H1 (cell line): ENCODE data around the gene SLC2A11. TPM values are rescaled to one million over a fixed set of nuclear protein-coding genes. Genes with fewer than 3 reads are reported as not detected.

Experiments
- CTCF ChIA-PET: fragments of 300-600 bp; sonication (Branson Sonifier 250); formaldehyde crosslinking; loops from one replicate; lab custom pipeline; 2021; ENCODE audit not compliant: partially characterized antibody; lab: Charles Lee
- POLR2A ChIA-PET: fragments of 300-600 bp; sonication (Branson Sonifier 250); formaldehyde crosslinking; loops from one replicate; lab custom pipeline; 2021; ENCODE audit warnings: inconsistent platforms; ENCODE audit not compliant: partially characterized antibody; lab: Charles Lee
- DNase-seq, 2 experiments: peaks; one replicate each; pipeline versions ENCODE4 v3.0.0 to v3.0.0-alpha.2; 2010 to 2022; ENCODE audit warnings: low spot score in 2 of 2, low read depth in 1 of 2, mixed read lengths in 1 of 2
- FAIRE-seq: peaks from 2 replicates; lab custom pipeline; 2011; peaks lifted over from hg19 to GRCh38; lab: Jason Lieb, UNC
- H2AFZ ChIP-seq: 2 replicates; pipeline ENCODE4 v1.8.1; 2012; ENCODE audit warnings: low read length, inconsistent platforms
- H2AK5ac ChIP-seq: 2 replicates; pipeline ENCODE4 v1.6.1; 2013; ENCODE audit warnings: low read depth, low read length
- H2BK120ac ChIP-seq: replicated peaks from 2 replicates; pipeline ENCODE3; 2013; ENCODE audit warnings: low read depth, low read length, inconsistent platforms
- H2BK12ac ChIP-seq: 2 replicates; pipeline ENCODE4 v1.6.1; 2013; ENCODE audit warnings: low read depth, low read length
- H2BK15ac ChIP-seq: 2 replicates; pipeline ENCODE4 v1.6.1; 2013; ENCODE audit warnings: low read length
- H2BK20ac ChIP-seq: 2 replicates; pipeline ENCODE4 v1.6.1; 2013; ENCODE audit warnings: low read length
- H2BK5ac ChIP-seq: 2 replicates; pipeline ENCODE4 v1.6.1; 2013; ENCODE audit warnings: low read depth, low read length
- H3K14ac ChIP-seq: 2 replicates; pipeline ENCODE4 v1.6.1; 2013; ENCODE audit warnings: inconsistent platforms; ENCODE audit not compliant: insufficient read length
- H3K18ac ChIP-seq: 2 replicates; pipeline ENCODE4 v1.6.1; 2013; ENCODE audit warnings: low read length; ENCODE audit errors: extremely low read depth
- H3K23ac ChIP-seq: 2 replicates; pipeline ENCODE4 v1.6.1; 2013; ENCODE audit warnings: inconsistent platforms; ENCODE audit not compliant: insufficient read length
- H3K23me2 ChIP-seq: 2 replicates; pipeline ENCODE4 v1.6.1; 2013; ENCODE audit warnings: low read depth, low read length
- H3K27ac ChIP-seq: 2 replicates; pipeline ENCODE4 v1.6.1; 2011; ENCODE audit warnings: low read depth, low read length, inconsistent platforms
- H3K27me3 ChIP-seq, 4 experiments: replicated peaks in 1 of 4; 1 replicate in 1 of 4; 2 replicates in 3 of 4; pipeline versions ENCODE4 v1.6.1 to v1.8.1; 2011 to 2013; ENCODE audit warnings: low read length in 3 of 4, mild to moderate bottlenecking in 3 of 4, inconsistent platforms in 2 of 4, mixed read lengths in 2 of 4, moderate library complexity in 1 of 4; ENCODE audit not compliant: control insufficient read depth in 3 of 4, insufficient read depth in 3 of 4; ENCODE audit errors: extremely low read depth in 1 of 4
- H3K36me3 ChIP-seq, 4 experiments: 2 replicates each; pipeline versions ENCODE4 v1.6.1 to v1.8.1; 2011 to 2013; ENCODE audit warnings: mild to moderate bottlenecking in 4 of 4, low read length in 3 of 4, moderate library complexity in 2 of 4, control low read depth in 1 of 4, inconsistent platforms in 1 of 4; ENCODE audit not compliant: insufficient read depth in 4 of 4, control insufficient read depth in 2 of 4
- H3K4ac ChIP-seq: replicated peaks from 2 replicates; pipeline ENCODE3; 2013; ENCODE audit warnings: low read length, low read depth, mixed read lengths, inconsistent platforms; ENCODE audit not compliant: insufficient read length
- H3K4me1 ChIP-seq, 4 experiments: replicated peaks in 1 of 4; 1 replicate in 1 of 4; 2 replicates in 3 of 4; pipeline versions ENCODE4 v1.6.1 to v1.8.1; 2011 to 2013; ENCODE audit warnings: low read length in 3 of 4, inconsistent platforms in 2 of 4, mixed read lengths in 1 of 4; ENCODE audit not compliant: insufficient read depth in 4 of 4, control insufficient read depth in 3 of 4
- H3K4me2 ChIP-seq, 2 experiments: 2 replicates each; pipeline versions ENCODE4 v1.6.1 to v1.8.1; 2011 to 2013; ENCODE audit warnings: low read depth in 2 of 2, low read length in 2 of 2, control low read depth in 1 of 2, inconsistent platforms in 1 of 2, mild to moderate bottlenecking in 1 of 2; ENCODE audit not compliant: insufficient read depth in 1 of 2
- H3K4me3 ChIP-seq, 4 experiments: fragments of 200-600, 300-600 bp in 1 of 4; sonication (generic), shearing (Covaris generic), sonication (Bioruptor Twin) in 1 of 4; 2 replicates each; pipeline versions ENCODE4 v1.5.1 to v1.8.1; 2011 to 2016; ENCODE audit warnings: low read length in 4 of 4, low read depth in 3 of 4, control low read depth in 2 of 4, inconsistent platforms in 2 of 4, mild to moderate bottlenecking in 2 of 4, mixed read lengths in 1 of 4, moderate library complexity in 1 of 4; ENCODE audit not compliant: insufficient read depth in 2 of 4; ENCODE audit errors: extremely low read depth in 1 of 4
- H3K56ac ChIP-seq: replicated peaks from 2 replicates; pipeline ENCODE3; 2013; ENCODE audit warnings: low read depth, mild to moderate bottlenecking, mixed read lengths, low read length, inconsistent platforms; ENCODE audit not compliant: insufficient read length
- H3K79me1 ChIP-seq: 2 replicates; pipeline ENCODE4 v1.6.1; 2013; ENCODE audit warnings: low read depth, low read length, control low read depth
- H3K79me2 ChIP-seq, 2 experiments: 2 replicates each; pipeline versions ENCODE4 v1.6.1 to v1.8.1; 2012 to 2013; ENCODE audit warnings: low read length in 2 of 2, mild to moderate bottlenecking in 2 of 2, inconsistent platforms in 1 of 2; ENCODE audit not compliant: insufficient read depth in 2 of 2, control insufficient read depth in 1 of 2
- H3K9ac ChIP-seq, 4 experiments: replicated peaks in 1 of 4; 1 replicate in 1 of 4; 2 replicates in 3 of 4; pipeline versions ENCODE4 v1.6.1 to v1.8.1; 2011 to 2013; ENCODE audit warnings: low read depth in 3 of 4, low read length in 3 of 4, control low read depth in 2 of 4, mild to moderate bottlenecking in 2 of 4, moderate library complexity in 2 of 4, inconsistent platforms in 1 of 4; ENCODE audit errors: extremely low read depth in 1 of 4
- H3K9me3 ChIP-seq, 2 experiments: 2 replicates each; pipeline versions ENCODE4 v1.6.1 to v1.8.1; 2012 to 2013; ENCODE audit warnings: mild to moderate bottlenecking in 2 of 2, moderate library complexity in 2 of 2, control low read depth in 1 of 2, inconsistent platforms in 1 of 2, low read depth in 1 of 2, low read length in 1 of 2, mixed read lengths in 1 of 2; ENCODE audit not compliant: insufficient read depth in 2 of 2
- H4K20me1 ChIP-seq, 2 experiments: replicated peaks in 1 of 2; 2 replicates each; pipeline versions ENCODE3 to v1.8.1; 2011 to 2013; ENCODE audit warnings: inconsistent platforms in 2 of 2, low read length in 2 of 2, mild to moderate bottlenecking in 1 of 2; ENCODE audit not compliant: insufficient read depth in 2 of 2, control insufficient read depth in 1 of 2
- H4K5ac ChIP-seq: 2 replicates; pipeline ENCODE4 v1.6.1; 2013; ENCODE audit warnings: low read length, low read depth, mixed read lengths, inconsistent platforms; ENCODE audit not compliant: insufficient read length
- H4K8ac ChIP-seq: 2 replicates; pipeline ENCODE4 v1.8.0; 2013; ENCODE audit warnings: mild to moderate bottlenecking, moderate library complexity, low read length, inconsistent platforms; ENCODE audit not compliant: insufficient read depth; ENCODE audit errors: extremely low read depth
- H4K91ac ChIP-seq: replicated peaks from 2 replicates; pipeline ENCODE3; 2013; ENCODE audit warnings: low read length, mixed read lengths, inconsistent platforms; ENCODE audit not compliant: insufficient read length
- BCL11A ChIP-seq, 2 experiments: IDR thresholded peaks; one replicate each; pipeline ENCODE4 v1.6.1; 2011; ENCODE audit warnings: low read depth in 2 of 2, low read length in 2 of 2, mild to moderate bottlenecking in 2 of 2
- CHD2 ChIP-seq: IDR thresholded peaks from 2 replicates; pipeline ENCODE4 v1.6.1; 2012; ENCODE audit warnings: low read length, improper control_type of control experiment
- EGR1 ChIP-seq: IDR thresholded peaks from 2 replicates; pipeline ENCODE4 v1.6.1; 2011; ENCODE audit warnings: low read depth, low read length, borderline replicate concordance
- EP300 ChIP-seq, 2 experiments: IDR thresholded peaks; 1 replicate in 1 of 2; 2 replicates in 1 of 2; pipeline ENCODE4 v1.6.1; 2011 to 2012; ENCODE audit warnings: low read depth in 2 of 2, low read length in 2 of 2, mild to moderate bottlenecking in 2 of 2, borderline replicate concordance in 1 of 2, inconsistent platforms in 1 of 2, moderate library complexity in 1 of 2
- JUN ChIP-seq: IDR thresholded peaks from 2 replicates; pipeline ENCODE4 v1.6.1; 2011; ENCODE audit warnings: low read depth, mild to moderate bottlenecking, improper control_type of control experiment, low read length
- MAFK ChIP-seq: IDR thresholded peaks from 2 replicates; pipeline ENCODE4 v1.6.1; 2012; ENCODE audit warnings: low read depth, mild to moderate bottlenecking, improper control_type of control experiment, low read length
- TCF12 ChIP-seq: IDR thresholded peaks from 2 replicates; pipeline ENCODE4 v1.6.1; 2011; ENCODE audit warnings: low read depth, mild to moderate bottlenecking, low read length
- ZNF274 ChIP-seq: IDR thresholded peaks from 2 replicates; pipeline ENCODE4 v1.7.0; 2012; ENCODE audit warnings: low read length, borderline replicate concordance; ENCODE audit errors: extremely low read depth
- WGBS, 2 experiments: shearing (Covaris generic) in 1 of 2; methylation state at CpG; one replicate each; pipeline versions ENCODE4 v1.1.6 to v1.1.7; 2013 to 2015; ENCODE audit warnings: low lambda C conversion rate in 2 of 2, mixed read lengths in 2 of 2, inconsistent platforms in 1 of 2, low coverage in 1 of 2, missing lambda C conversion rate in 1 of 2; ENCODE audit not compliant: insufficient replicate concordance in 2 of 2, insufficient coverage in 1 of 2, insufficient read length in 1 of 2; ENCODE audit errors: extremely low coverage in 1 of 2, missing lambda C conversion rate in 1 of 2; 5-methylcytosine and 5-hydroxymethylcytosine counted together
- polyA plus RNA-seq, 7 experiments: library from polyadenylated mRNA; depleted of rRNA in 3 of 7; stranded (reverse) in 5 of 7; unstranded in 2 of 7; fragments of >200 nt in 5 of 7; fragments of 200-250 nt in 2 of 7; gene quantifications; 1 replicate in 5 of 7; 2 replicates in 1 of 7; 4 replicates in 1 of 7; pipeline versions ENCODE4 v1.2.1 to v1.2.3, GENCODE V29; 2011 to 2013; ENCODE audit warnings: missing spikeins in 2 of 7, mixed read lengths in 2 of 7
- total RNA-seq: library from RNA; stranded (reverse); fragmentation: NEBNext Ultra II Directional; extraction: Animal tissue kit (Norgen Biotek cat#: 25700); gene quantifications from 2 replicates; pipeline ENCODE4 v1.2.1, GENCODE V29; 2021
- TF ChIP-seq, protein P1 (sequence below), 3 experiments: IDR thresholded peaks; 1 replicate in 2 of 3; 2 replicates in 1 of 3; pipeline versions ENCODE4 v1.5.1 to v1.6.1; 2011; ENCODE audit warnings: low read length in 3 of 3, mild to moderate bottlenecking in 3 of 3, inconsistent platforms in 2 of 3, low read depth in 1 of 3, moderate library complexity in 1 of 3; ENCODE audit not compliant: insufficient read depth in 1 of 3; ENCODE audit errors: control extremely low read depth in 1 of 3

The SLC2A11 gene
- total and polyA plus RNA-seq, 2 of the 8 experiments (the other 6 are each of a cell fraction or from before 2014, with no cell fraction given) = 10.7 to 12.5 TPM

DNA sequence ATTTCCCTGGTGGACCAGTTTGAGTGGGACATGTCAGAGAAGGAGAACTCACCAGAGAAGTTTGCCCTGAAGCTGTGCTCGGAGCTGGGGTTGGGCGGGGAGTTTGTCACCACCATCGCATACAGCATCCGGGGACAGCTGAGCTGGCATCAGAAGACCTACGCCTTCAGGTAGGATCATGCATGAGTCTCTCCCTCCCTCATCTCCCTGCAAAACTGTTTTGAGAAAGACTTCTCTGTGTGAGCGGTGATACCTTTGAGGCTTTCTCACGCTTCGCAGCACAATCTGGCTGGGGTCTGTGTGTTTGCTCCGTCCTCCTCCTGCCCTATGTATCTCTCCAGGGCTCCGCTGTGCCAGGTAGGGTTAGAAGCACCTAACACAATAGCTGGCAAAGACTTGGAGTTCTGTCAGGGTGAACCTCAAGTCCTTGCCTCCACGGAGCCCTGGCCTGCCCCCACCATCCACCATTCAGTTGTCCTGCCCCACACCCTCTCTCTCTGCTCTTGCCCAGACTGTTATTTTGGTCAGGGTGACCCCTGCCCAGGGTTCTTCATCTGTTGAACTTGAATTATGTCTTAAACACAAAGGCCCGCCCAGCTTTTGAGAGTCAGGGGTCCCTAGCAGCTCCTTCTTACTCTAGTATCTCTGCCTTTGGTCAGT, 32.3 kb upstream of the SLC2A11 start:
- Histone ChIP-seq H3K79me1 (no peaks in the 10 kb centered on the region), H3K36me3 (peaks cover 11 to 60% (median 26%) of the 10 kb centered on the region in 4 experiments), H3K27me3 (no peaks in the 10 kb centered on the region; a peak in 1 of 7 replicates), H4K91ac (peak overlapping the region; percentile 82), H2BK20ac (peak overlapping the region; percentile 80; the same call in 1 of the 2 replicates), H3K56ac (no peak overlapping the region), H2AFZ (no peak overlapping the region), H3K4me3 (no peak overlapping the region), H4K8ac (no peak overlapping the region; the same call in 1 of the 2 replicates), H3K23me2 (no peaks in the 10 kb centered on the region), H3K18ac (no peak overlapping the region), H3K9me3 (no peaks in the 10 kb centered on the region), H4K20me1 (peaks cover 0 to 10% of the 10 kb centered on the region in 2 experiments), H2BK5ac (peak overlapping the region; percentile 96), H3K4me1 (no peaks in the 10 kb centered on the region), H3K4ac (no peak overlapping the region), H3K4me2 (no peak overlapping the region), H3K27ac (peak overlapping the region; percentile 49; the same call in 1 of the 2 replicates), H3K14ac (no peak overlapping the region), H4K5ac (no peak overlapping the region), H3K23ac (no peak overlapping the region), H2AK5ac (no peak overlapping the region), H3K9ac (no peak overlapping the region), H2BK120ac (no peak overlapping the region), H2BK12ac (no peak overlapping the region), H3K79me2 (no peaks in the 10 kb centered on the region; a peak in 1 of 4 replicates), H2BK15ac (no peak overlapping the region)
- POLR2A ChIA-PET = interaction anchor here (0.9 to 2.0 kb wide), 6 partner anchors 9 to 69 kb away, joined by 3 to 6 read pairs (median 4); partner anchors contain the start of gene MIF
- WGBS, 2 experiments = 85% methylated on average over 12 of the region's 12 CpGs; no CpG with 5 or more reads in 1 of the 2 experiments
- CTCF ChIA-PET = interaction anchor here (1.1 to 2.1 kb wide), 2 partner anchors 10 to 24 kb away, joined by 4 to 14 read pairs; no protein-coding TSS in a partner anchor
- no peak for FAIRE-seq
- no peak for DNase-seq
- TF ChIP-seq, protein P1, sequence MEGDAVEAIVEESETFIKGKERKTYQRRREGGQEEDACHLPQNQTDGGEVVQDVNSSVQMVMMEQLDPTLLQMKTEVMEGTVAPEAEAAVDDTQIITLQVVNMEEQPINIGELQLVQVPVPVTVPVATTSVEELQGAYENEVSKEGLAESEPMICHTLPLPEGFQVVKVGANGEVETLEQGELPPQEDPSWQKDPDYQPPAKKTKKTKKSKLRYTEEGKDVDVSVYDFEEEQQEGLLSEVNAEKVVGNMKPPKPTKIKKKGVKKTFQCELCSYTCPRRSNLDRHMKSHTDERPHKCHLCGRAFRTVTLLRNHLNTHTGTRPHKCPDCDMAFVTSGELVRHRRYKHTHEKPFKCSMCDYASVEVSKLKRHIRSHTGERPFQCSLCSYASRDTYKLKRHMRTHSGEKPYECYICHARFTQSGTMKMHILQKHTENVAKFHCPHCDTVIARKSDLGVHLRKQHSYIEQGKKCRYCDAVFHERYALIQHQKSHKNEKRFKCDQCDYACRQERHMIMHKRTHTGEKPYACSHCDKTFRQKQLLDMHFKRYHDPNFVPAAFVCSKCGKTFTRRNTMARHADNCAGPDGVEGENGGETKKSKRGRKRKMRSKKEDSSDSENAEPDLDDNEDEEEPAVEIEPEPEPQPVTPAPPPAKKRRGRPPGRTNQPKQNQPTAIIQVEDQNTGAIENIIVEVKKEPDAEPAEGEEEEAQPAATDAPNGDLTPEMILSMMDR (IDR thresholded peaks at IDR 0.05; ENCODE audit: control extremely low read depth in 1 of 3, insufficient read depth in 1 of 3, low read depth in 1 of 3, low read length in 3 of 3) = no peak
- TF ChIP-seq MAFK (no peak), EP300 (IDR thresholded peaks at IDR 0.05; ENCODE audit: borderline replicate concordance in 1 of 2, low read depth in 2 of 2, low read length in 2 of 2) (no peak), ZNF274 (no peak), TCF12 (no peak), BCL11A (IDR thresholded peaks at IDR 0.05; ENCODE audit: low read depth in 2 of 2, low read length in 2 of 2) (no peak), JUN (no peak), CHD2 (no peak), EGR1 (no peak)
